DOHH2 (cell line): ENCODE measurements around the gene WWTR1.

ENCODE experiments used
- H3F3A ChIP-seq: fragments of 200-600 bp; sonication (generic), shearing (Covaris generic); 2 replicates; pipeline ENCODE4 v1.6.0; 2016; ENCODE audit warnings: antibody characterized with exemption, mild to moderate bottlenecking; ENCODE audit not compliant: control insufficient read depth, insufficient read depth
- H3K27ac ChIP-seq: fragments of 200-600 bp; sonication (generic); 2 replicates; pipeline ENCODE4 v1.5.1; 2014; ENCODE audit warnings: low read depth, mild to moderate bottlenecking, low read length, moderate library complexity
- H3K27me3 ChIP-seq: fragments of 200-600 bp; sonication (generic); 2 replicates; pipeline ENCODE4 v1.6.1; 2014; ENCODE audit warnings: mild to moderate bottlenecking, low read length, mixed read lengths; ENCODE audit not compliant: control insufficient read depth
- H3K36me3 ChIP-seq: fragments of 200-600 bp; sonication (generic); 2 replicates; pipeline ENCODE4 v1.6.1; 2014; ENCODE audit warnings: mild to moderate bottlenecking, low read length, moderate library complexity, mixed read lengths; ENCODE audit not compliant: control insufficient read depth
- H3K4me1 ChIP-seq: fragments of 200-600 bp; sonication (generic); 2 replicates; pipeline ENCODE4 v1.6.1; 2014; ENCODE audit warnings: mild to moderate bottlenecking, low read length, mixed read lengths; ENCODE audit not compliant: control insufficient read depth
- H3K4me2 ChIP-seq: fragments of 200-600 bp; sonication (generic); 2 replicates; pipeline ENCODE4 v1.6.0; 2014; ENCODE audit warnings: mild to moderate bottlenecking, low read length, moderate library complexity
- H3K4me3 ChIP-seq: fragments of 200-600 bp; sonication (generic); 2 replicates; pipeline ENCODE4 v1.5.1; 2014; ENCODE audit warnings: mild to moderate bottlenecking, low read length, mixed read lengths
- H3K79me2 ChIP-seq: fragments of 200-600 bp; sonication (generic); 2 replicates; pipeline ENCODE4 v1.6.1; 2014; ENCODE audit warnings: mild to moderate bottlenecking, low read length, mixed read lengths; ENCODE audit not compliant: control insufficient read depth
- H3K9me2 ChIP-seq: fragments of 200-600 bp; sonication (generic); replicated peaks from 2 replicates; pipeline ENCODE4 v1.6.1; 2014; ENCODE audit warnings: mild to moderate bottlenecking, low read length, mixed read lengths; ENCODE audit not compliant: control insufficient read depth
- H3K9me3 ChIP-seq: fragments of 200-600 bp; sonication (generic); 2 replicates; pipeline ENCODE4 v1.6.1; 2014; ENCODE audit warnings: antibody characterized with exemption, low read length, mixed read lengths; ENCODE audit not compliant: control insufficient read depth, insufficient read depth
- H4K20me1 ChIP-seq: fragments of 200-600 bp; sonication (generic); 2 replicates; pipeline ENCODE4 v1.6.0; 2014; ENCODE audit warnings: low read depth, mild to moderate bottlenecking, antibody characterized with exemption, low read length, moderate library complexity; ENCODE audit not compliant: control insufficient read depth, insufficient read depth
- EZH2phosphoT487 ChIP-seq: fragments of 200-600 bp; sonication (generic); IDR thresholded peaks from 2 replicates; pipeline ENCODE4 v1.6.1; 2017; ENCODE audit warnings: borderline replicate concordance, mild to moderate bottlenecking, antibody characterized with exemption, low read length, moderate library complexity, mixed read lengths
- TF ChIP-seq, protein P1 (sequence below): fragments of 200-600 bp; sonication (generic); IDR thresholded peaks from one replicate; pipeline ENCODE4 v1.5.1; 2014; ENCODE audit warnings: antibody characterized with exemption, mild to moderate bottlenecking, low read depth, low read length; ENCODE audit not compliant: poor library complexity, severe bottlenecking

Gene WWTR1

DNA sequence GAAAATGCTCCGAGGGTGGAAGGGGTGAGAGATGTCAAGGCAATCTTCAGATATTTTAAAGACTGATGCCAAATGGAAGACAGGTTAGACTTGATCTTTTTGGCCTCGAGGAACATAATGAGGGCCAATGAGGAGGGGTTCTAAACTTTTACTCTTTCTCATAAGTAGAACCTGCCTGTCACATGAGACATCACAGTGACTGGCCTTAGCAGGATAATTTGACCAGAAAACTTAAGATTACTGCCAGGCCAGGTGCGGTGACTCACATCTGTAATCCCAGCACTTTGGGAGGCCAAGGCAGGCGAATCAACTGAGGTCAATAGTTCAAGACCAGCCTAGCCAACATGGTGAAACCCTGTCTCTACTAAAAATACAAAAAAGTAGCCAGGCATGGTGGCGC, 171.1 kb downstream of the WWTR1 start:
- TF ChIP-seq, protein P1, sequence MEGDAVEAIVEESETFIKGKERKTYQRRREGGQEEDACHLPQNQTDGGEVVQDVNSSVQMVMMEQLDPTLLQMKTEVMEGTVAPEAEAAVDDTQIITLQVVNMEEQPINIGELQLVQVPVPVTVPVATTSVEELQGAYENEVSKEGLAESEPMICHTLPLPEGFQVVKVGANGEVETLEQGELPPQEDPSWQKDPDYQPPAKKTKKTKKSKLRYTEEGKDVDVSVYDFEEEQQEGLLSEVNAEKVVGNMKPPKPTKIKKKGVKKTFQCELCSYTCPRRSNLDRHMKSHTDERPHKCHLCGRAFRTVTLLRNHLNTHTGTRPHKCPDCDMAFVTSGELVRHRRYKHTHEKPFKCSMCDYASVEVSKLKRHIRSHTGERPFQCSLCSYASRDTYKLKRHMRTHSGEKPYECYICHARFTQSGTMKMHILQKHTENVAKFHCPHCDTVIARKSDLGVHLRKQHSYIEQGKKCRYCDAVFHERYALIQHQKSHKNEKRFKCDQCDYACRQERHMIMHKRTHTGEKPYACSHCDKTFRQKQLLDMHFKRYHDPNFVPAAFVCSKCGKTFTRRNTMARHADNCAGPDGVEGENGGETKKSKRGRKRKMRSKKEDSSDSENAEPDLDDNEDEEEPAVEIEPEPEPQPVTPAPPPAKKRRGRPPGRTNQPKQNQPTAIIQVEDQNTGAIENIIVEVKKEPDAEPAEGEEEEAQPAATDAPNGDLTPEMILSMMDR, result no peak
- no peak for TF ChIP-seq EZH2phosphoT487
- no peaks in the 10 kb centered on the region for H3F3A ChIP-seq
- H3K27me3 ChIP-seq, result no peaks in the 10 kb centered on the region; the same call in 1 of the 2 replicates
- H3K4me3 ChIP-seq, result no peak overlapping the region
- no peak overlapping the region for H3K27ac ChIP-seq
- no peaks in the 10 kb centered on the region for H3K9me2 ChIP-seq
- H4K20me1 ChIP-seq, result no peaks in the 10 kb centered on the region
- no peaks in the 10 kb centered on the region for H3K9me3 ChIP-seq
- no peaks in the 10 kb centered on the region for H3K4me1 ChIP-seq
- H3K4me2 ChIP-seq, result no peak overlapping the region
- H3K79me2 ChIP-seq, result no peaks in the 10 kb centered on the region
- H3K36me3 ChIP-seq, result no peaks in the 10 kb centered on the region

DNA sequence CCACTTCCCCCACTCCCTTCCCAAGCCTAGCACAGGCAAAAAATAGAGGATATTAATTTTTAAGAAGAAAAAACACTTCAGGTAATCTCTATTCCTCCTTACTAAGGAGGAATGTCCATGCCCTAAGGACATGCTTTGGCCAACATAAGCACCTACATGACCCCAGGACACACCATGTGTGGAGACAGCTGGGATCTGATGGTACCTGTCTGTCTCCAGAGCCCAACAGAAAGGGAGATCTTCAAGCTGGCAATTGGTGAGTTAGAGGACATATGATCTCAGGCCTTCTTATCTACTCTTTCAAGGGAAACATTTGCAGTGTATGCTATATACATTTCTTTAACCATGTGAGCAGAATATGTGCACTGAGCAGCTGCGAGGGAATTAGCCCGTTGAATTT, 176.3 kb downstream of the WWTR1 start:
- H3K27ac ChIP-seq, result no peak overlapping the region

DNA sequence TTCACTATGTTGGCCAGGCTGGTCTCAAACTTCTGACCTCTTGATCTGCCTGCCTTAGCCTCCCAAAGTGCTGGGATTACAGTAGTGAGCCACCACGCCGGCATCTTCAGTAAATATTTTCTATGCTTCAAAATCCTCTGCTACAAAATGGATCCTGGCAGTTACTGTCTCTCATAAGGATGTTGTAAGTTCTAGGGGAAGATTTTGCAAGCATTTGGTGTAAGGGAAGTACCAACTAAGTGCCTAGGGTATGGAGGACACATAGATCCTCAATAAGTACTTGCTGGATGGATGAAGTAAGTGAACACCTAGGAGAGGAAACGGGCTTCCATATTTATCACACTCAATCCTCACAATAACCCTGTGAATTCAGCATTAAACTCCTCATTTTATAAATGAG, 176.8 kb downstream of the WWTR1 start:
- H3K27ac ChIP-seq, result no peak overlapping the region
- no peaks in the 10 kb centered on the region for H4K20me1 ChIP-seq
- no peaks in the 10 kb centered on the region for H3K36me3 ChIP-seq
- no peaks in the 10 kb centered on the region for H3K79me2 ChIP-seq
- no peaks in the 10 kb centered on the region for H3K4me1 ChIP-seq
- no peaks in the 10 kb centered on the region for H3K27me3 ChIP-seq
- no peak overlapping the region for H3K4me3 ChIP-seq
- H3K4me2 ChIP-seq, result no peak overlapping the region
- no peaks in the 10 kb centered on the region for H3F3A ChIP-seq
- H3K9me3 ChIP-seq, result no peaks in the 10 kb centered on the region
- TF ChIP-seq, protein P1, result no peak
- no peak for TF ChIP-seq EZH2phosphoT487
- H3K9me2 ChIP-seq, result no peaks in the 10 kb centered on the region

More for the DNA sequence above, 176.3 kb downstream of the WWTR1 start:
- Histone ChIP-seq H3F3A (no peaks in the 10 kb centered on the region), H3K36me3 (no peaks in the 10 kb centered on the region), H3K9me2 (no peaks in the 10 kb centered on the region), H3K9me3 (no peaks in the 10 kb centered on the region), H3K4me1 (no peaks in the 10 kb centered on the region), H4K20me1 (no peaks in the 10 kb centered on the region), H3K4me3 (no peak overlapping the region), H3K79me2 (no peaks in the 10 kb centered on the region), H3K4me2 (no peak overlapping the region), H3K27me3 (no peaks in the 10 kb centered on the region)
- TF ChIP-seq, protein P1, result no peak
- no peak for TF ChIP-seq EZH2phosphoT487
